HG03039 (cell line): ENCODE measurements around the gene ESYT1.
A peak's percentile ranks its signal among the peaks of the same experiment; 100 is the strongest.
"Not testable (repeated sequence)": the region's sequence is repeated elsewhere in the genome, so short reads cannot be mapped to it uniquely, and the experiment has no call there.

Experiments used
- ATAC-seq: cut with Tn5 transposase; IDR thresholded peaks from one replicate; pipeline ENCODE4 v1.9.1; 2021; ENCODE audit warnings: mild to moderate bottlenecking, moderate library complexity; ENCODE audit not compliant: unreplicated experiment

Gene ESYT1

GRCh38 chr12:56155256-56155845 is 27.3 kb downstream of the ESYT1 start:
- ATAC-seq = no peak

- ATAC-seq = not testable (repeated sequence)
Observed at GRCh38 chr12:56156464-56157200, 28.6 kb downstream of the ESYT1 start.

GRCh38 chr12:56157201-56158028 is 29.3 kb downstream of the ESYT1 start:
- peak; percentile 21 for ATAC-seq

GRCh38 chr12:56158029-56158925 is 30.2 kb downstream of the ESYT1 start, which contains the start of gene MYL6:
MYL6 (plus strand) TSS chr12:56158359; CDS start chr12:56158402, 43 bp downstream.
- ATAC-seq = peak; percentile 75

- no peak for ATAC-seq
Observed at GRCh38 chr12:56158926-56159461, 30.9 kb downstream of the ESYT1 start.

- no peak for ATAC-seq
Observed at GRCh38 chr12:56159482-56160192, 31.6 kb downstream of the ESYT1 start.

- no peak for ATAC-seq
Observed at GRCh38 chr12:56160193-56160763, 32.2 kb downstream of the ESYT1 start.

GRCh38 chr12:56160894-56161689 is 33.0 kb downstream of the ESYT1 start:
- ATAC-seq = no peak

GRCh38 chr12:56161690-56162351 is 33.8 kb downstream of the ESYT1 start:
- no peak for ATAC-seq

GRCh38 chr12:56162468-56163290 is 34.6 kb downstream of the ESYT1 start:
- ATAC-seq = no peak

- ATAC-seq = no peak
Observed at GRCh38 chr12:56163533-56164344, 35.7 kb downstream of the ESYT1 start.

- no peak for ATAC-seq
Observed at GRCh38 chr12:56164345-56164729, 36.3 kb downstream of the ESYT1 start.

- ATAC-seq = no peak
Observed at GRCh38 chr12:56165369-56165768, 37.3 kb downstream of the ESYT1 start.

GRCh38 chr12:56169229-56169759 is 41.2 kb downstream of the ESYT1 start:
- ATAC-seq = no peak

GRCh38 chr12:56172839-56173238 is 44.8 kb downstream of the ESYT1 start:
- no peak for ATAC-seq

- ATAC-seq = no peak
Observed at GRCh38 chr12:56178347-56178746, 50.3 kb downstream of the ESYT1 start.
